ENCODE results near the gene MAEL. TPM values are rescaled to one million over a fixed set of nuclear protein-coding genes. Genes with fewer than 3 reads are reported as not detected.

MAEL gene
- 0.32 TPM in 1 of 2 replicates, not detected in the other for total RNA-seq

GRCh38 chr1:166988974-166989515 lies at the start of gene MAEL:
Gene MAEL, plus strand, starts transcription at chr1:166989280. Its CDS starts 73 bp downstream, at chr1:166989353.

GRCh38 chr1:166975361-166976129 lies 13.5 kb upstream of the MAEL start, which contains the start of gene ILDR2:
Gene ILDR2, minus strand, starts transcription at chr1:166975540. Its CDS starts 272 bp downstream, at chr1:166975268.

Other genes starting within 250 kb of the MAEL start
- gene POGK, start 149.8 kb upstream of the MAEL start, total RNA-seq, result 22.1 and 33.3 TPM in 2 replicates
- 11.4 and 17.5 TPM in 2 replicates for gene TADA1, start 113.0 kb upstream of the MAEL start, total RNA-seq
- gene ILDR2, start 13.7 kb upstream of the MAEL start, total RNA-seq, result 0.61 TPM in 1 of 2 replicates, not detected in the other
- not detected in 2 replicates for gene GPA33, start 101.1 kb downstream of the MAEL start, total RNA-seq
- not detected in 2 replicates for gene STYXL2, start 104.8 kb downstream of the MAEL start, total RNA-seq
- gene POU2F1, start 231.6 kb downstream of the MAEL start, total RNA-seq, result 2.6 and 6.7 TPM in 2 replicates